ENCODE data around the gene BCLAF3.

The BCLAF3 gene

GRCh38 chrX:19964017-19964710 is 26.7 kb downstream of the BCLAF3 start:
- no peak for DNase-seq

DNA sequence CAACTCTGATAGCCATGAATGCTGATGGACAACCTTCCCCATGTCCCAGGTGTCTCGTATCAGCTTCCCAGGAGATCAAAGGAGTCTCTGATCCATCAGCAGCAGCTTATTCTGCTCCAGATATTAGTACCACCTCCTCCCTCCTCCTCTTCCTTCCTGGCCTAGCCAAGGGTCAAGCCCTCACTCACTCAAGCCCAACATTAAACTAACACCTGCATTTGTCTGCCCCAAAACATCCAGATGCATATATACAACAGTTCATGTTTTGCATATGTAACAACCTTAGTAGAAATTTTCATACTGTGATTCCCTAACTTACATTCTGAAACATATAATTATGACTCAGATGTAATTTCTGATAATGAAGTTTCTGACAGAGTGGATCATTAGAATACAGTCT is 29.9 kb downstream of the BCLAF3 start:
- no peak for DNase-seq

- no peak for DNase-seq
These were observed 32.0 kb downstream of the BCLAF3 start for GRCh38 chrX:19958552-19959486.

- DNase-seq: no peak
These were observed 33.9 kb downstream of the BCLAF3 start for GRCh38 chrX:19956923-19957322.

GRCh38 chrX:19956306-19956705 is 34.6 kb downstream of the BCLAF3 start:
- DNase-seq: no peak

- no peak for DNase-seq
These were observed 35.6 kb downstream of the BCLAF3 start for GRCh38 chrX:19955306-19955705.

DNA sequence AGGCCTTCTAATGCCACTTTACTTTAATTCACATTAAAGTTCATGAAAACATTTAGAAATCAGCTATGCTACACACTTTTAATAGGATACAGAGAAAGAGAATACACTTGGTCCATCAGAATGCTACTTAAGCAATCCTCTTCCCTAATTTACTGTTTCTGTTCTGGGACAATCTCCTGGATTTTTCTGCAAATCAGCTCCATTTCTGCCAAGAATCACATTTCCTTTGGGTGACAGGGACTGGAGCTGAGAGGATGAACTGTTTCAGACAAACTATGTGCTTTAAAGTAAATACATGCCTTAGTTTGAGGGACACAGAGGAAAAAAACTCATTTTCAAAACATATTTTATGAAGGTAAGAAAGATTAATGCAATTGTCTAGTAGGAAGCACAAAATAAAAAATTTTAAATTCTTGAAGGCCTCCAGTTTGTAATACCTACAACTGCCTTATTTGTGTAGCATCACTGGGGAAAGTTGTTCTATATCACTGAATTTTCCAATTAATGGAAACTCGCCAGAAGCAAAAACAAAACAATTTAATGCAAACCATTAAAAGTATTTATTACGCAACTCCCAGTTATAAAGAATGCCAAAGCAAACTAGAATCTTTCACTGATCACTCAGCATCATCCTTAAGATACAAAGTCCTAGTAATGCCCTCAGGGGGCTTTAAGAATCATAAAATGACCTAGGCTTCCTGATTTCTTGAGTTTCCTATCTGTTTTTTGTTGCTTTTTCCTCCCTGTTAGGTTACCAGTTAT is 36.3 kb downstream of the BCLAF3 start:
- no peak for DNase-seq

- DNase-seq: no peak
These were observed 37.7 kb downstream of the BCLAF3 start for GRCh38 chrX:19953145-19953544.

DNA sequence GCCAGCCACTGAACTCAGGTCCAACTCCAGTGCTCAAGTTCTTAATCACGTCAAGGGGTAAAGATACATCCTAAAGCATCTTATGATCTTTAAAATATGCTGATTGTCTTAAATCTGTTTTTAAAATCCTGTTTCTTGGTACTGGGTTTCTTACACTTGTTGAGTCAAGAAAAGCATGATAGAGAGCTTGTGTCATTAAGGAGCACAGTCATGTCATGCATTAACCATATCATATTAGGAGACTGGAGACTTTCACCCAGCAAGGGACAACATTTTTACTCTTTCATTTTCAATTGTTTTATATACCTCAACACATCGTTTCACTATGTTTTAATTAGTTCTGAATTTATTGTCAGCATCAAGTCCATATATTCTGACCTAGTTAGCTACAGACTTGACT is 41.5 kb downstream of the BCLAF3 start:
- no peak for DNase-seq

DNA sequence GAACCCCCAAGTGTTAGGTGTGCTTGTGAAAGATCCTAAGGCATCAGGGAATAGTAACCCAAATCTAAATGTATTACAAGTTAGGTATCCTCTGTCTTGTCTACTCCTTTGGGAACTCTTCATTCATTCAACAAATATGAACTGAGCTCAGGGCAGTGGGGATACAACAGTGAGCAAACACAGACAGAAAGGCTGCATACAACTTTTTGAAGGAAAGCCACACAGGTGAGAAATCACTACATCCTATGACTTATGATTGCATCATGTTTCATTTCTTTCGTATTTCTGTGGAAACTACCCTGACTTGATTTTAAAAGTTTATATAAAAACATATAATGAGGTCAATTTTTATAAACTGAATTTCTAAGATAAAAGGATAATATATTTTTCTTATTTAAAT is 43.2 kb downstream of the BCLAF3 start:
- no peak for DNase-seq
